Neuron (in vitro differentiated cells): ENCODE measurements around the gene LMAN2L.

ENCODE experiments used
- H2AFZ ChIP-seq: one replicate; pipeline ENCODE4 v1.6.1; 2013; ENCODE audit warnings: low read depth, mild to moderate bottlenecking, inconsistent platforms, low read length, moderate library complexity
- H3K27me3 ChIP-seq: one replicate; pipeline ENCODE4 v1.6.1; 2013; ENCODE audit warnings: low read length; ENCODE audit not compliant: insufficient read depth
- H3K36me3 ChIP-seq: one replicate; pipeline ENCODE4 v1.6.1; 2013; ENCODE audit warnings: low read length; ENCODE audit not compliant: insufficient read depth
- H3K4me1 ChIP-seq: one replicate; pipeline ENCODE4 v1.6.1; 2013; ENCODE audit warnings: low read length; ENCODE audit not compliant: insufficient read depth
- H3K4me3 ChIP-seq: 2 replicates; pipeline ENCODE4 v1.5.1; 2013; ENCODE audit warnings: mild to moderate bottlenecking, low read length, moderate library complexity
- H3K9me3 ChIP-seq: one replicate; pipeline ENCODE4 v1.6.1; 2013; ENCODE audit warnings: low read length

LMAN2L gene

GRCh38 chr2:96739633-96740428 is at the start of gene LMAN2L:
TSS of gene LMAN2L (minus strand) at chr2:96740064. CDS start at chr2:96740040, 24 bp downstream.
- Histone ChIP-seq H3K36me3 (peaks cover 19% of the 10 kb centered on the region), H3K4me3 (peak within 1 kb of the TSS; percentile 75), H2AFZ (peak within 1 kb of the TSS; percentile 67)

GRCh38 chr2:96789245-96789617 is 49.4 kb upstream of the LMAN2L start:
- H3K27me3 ChIP-seq = no peaks in the 10 kb centered on the region
- no peaks in the 10 kb centered on the region for H3K36me3 ChIP-seq
- H2AFZ ChIP-seq = no peak overlapping the region
- H3K9me3 ChIP-seq = peaks cover under 1% of the 10 kb centered on the region
- no peaks in the 10 kb centered on the region for H3K4me1 ChIP-seq
- no peak overlapping the region for H3K4me3 ChIP-seq

More at GRCh38 chr2:96739633-96740428, at the start of gene LMAN2L:
- Histone ChIP-seq H3K9me3 (no peaks in the 10 kb centered on the region), H3K4me1 (peaks cover 9% of the 10 kb centered on the region), H3K27me3 (no peaks in the 10 kb centered on the region)

- no peaks in the 10 kb centered on the region for H3K27me3 ChIP-seq
- no peaks in the 10 kb centered on the region for H3K4me1 ChIP-seq
- no peaks in the 10 kb centered on the region for H3K9me3 ChIP-seq
- H2AFZ ChIP-seq = no peak overlapping the region
- no peaks in the 10 kb centered on the region for H3K36me3 ChIP-seq
- H3K4me3 ChIP-seq = no peak overlapping the region
Observed at GRCh38 chr2:96788442-96789244, 48.8 kb upstream of the LMAN2L start.

GRCh38 chr2:96787411-96787810 is 47.5 kb upstream of the LMAN2L start:
- Histone ChIP-seq H3K4me3 (no peak overlapping the region), H3K4me1 (no peaks in the 10 kb centered on the region), H3K27me3 (no peaks in the 10 kb centered on the region), H2AFZ (no peak overlapping the region), H3K36me3 (no peaks in the 10 kb centered on the region), H3K9me3 (no peaks in the 10 kb centered on the region)

GRCh38 chr2:96783388-96783787 is 43.5 kb upstream of the LMAN2L start:
- H3K4me3 ChIP-seq = no peak overlapping the region
- no peaks in the 10 kb centered on the region for H3K4me1 ChIP-seq
- no peaks in the 10 kb centered on the region for H3K9me3 ChIP-seq
- no peaks in the 10 kb centered on the region for H3K27me3 ChIP-seq
- H2AFZ ChIP-seq = no peak overlapping the region
- no peaks in the 10 kb centered on the region for H3K36me3 ChIP-seq

GRCh38 chr2:96775160-96775559 is 35.3 kb upstream of the LMAN2L start:
- Histone ChIP-seq H2AFZ (no peak overlapping the region), H3K9me3 (no peaks in the 10 kb centered on the region), H3K27me3 (no peaks in the 10 kb centered on the region), H3K4me1 (no peaks in the 10 kb centered on the region), H3K36me3 (no peaks in the 10 kb centered on the region), H3K4me3 (no peak overlapping the region)

GRCh38 chr2:96773922-96774321 is 34.1 kb upstream of the LMAN2L start:
- Histone ChIP-seq H3K9me3 (no peaks in the 10 kb centered on the region), H2AFZ (no peak overlapping the region), H3K4me1 (no peaks in the 10 kb centered on the region), H3K36me3 (no peaks in the 10 kb centered on the region), H3K4me3 (no peak overlapping the region), H3K27me3 (no peaks in the 10 kb centered on the region)

- Histone ChIP-seq H3K36me3 (no peaks in the 10 kb centered on the region), H2AFZ (no peak overlapping the region), H3K27me3 (no peaks in the 10 kb centered on the region), H3K9me3 (no peaks in the 10 kb centered on the region), H3K4me3 (no peak overlapping the region), H3K4me1 (no peaks in the 10 kb centered on the region)
Observed at GRCh38 chr2:96772903-96773671, 33.2 kb upstream of the LMAN2L start.

GRCh38 chr2:96771796-96772618 is 32.1 kb upstream of the LMAN2L start:
- Histone ChIP-seq H3K36me3 (no peaks in the 10 kb centered on the region), H3K9me3 (no peaks in the 10 kb centered on the region), H3K27me3 (no peaks in the 10 kb centered on the region), H3K4me1 (no peaks in the 10 kb centered on the region), H3K4me3 (no peak overlapping the region), H2AFZ (no peak overlapping the region)

- Histone ChIP-seq H3K4me3 (no peak overlapping the region), H3K9me3 (no peaks in the 10 kb centered on the region), H3K36me3 (no peaks in the 10 kb centered on the region), H2AFZ (no peak overlapping the region), H3K4me1 (no peaks in the 10 kb centered on the region), H3K27me3 (no peaks in the 10 kb centered on the region)
Observed at GRCh38 chr2:96770442-96771202, 30.8 kb upstream of the LMAN2L start.

GRCh38 chr2:96769814-96770213 is 29.9 kb upstream of the LMAN2L start:
- Histone ChIP-seq H3K9me3 (no peaks in the 10 kb centered on the region), H3K36me3 (no peaks in the 10 kb centered on the region), H2AFZ (no peak overlapping the region), H3K4me3 (no peak overlapping the region), H3K27me3 (no peaks in the 10 kb centered on the region), H3K4me1 (no peaks in the 10 kb centered on the region)

GRCh38 chr2:96768083-96768561 is 28.3 kb upstream of the LMAN2L start:
- H3K4me1 ChIP-seq = peaks cover 5% of the 10 kb centered on the region
- no peak overlapping the region for H3K4me3 ChIP-seq
- no peak overlapping the region for H2AFZ ChIP-seq
- H3K27me3 ChIP-seq = no peaks in the 10 kb centered on the region
- H3K9me3 ChIP-seq = no peaks in the 10 kb centered on the region
- H3K36me3 ChIP-seq = no peaks in the 10 kb centered on the region
